Urothelium cell line (cell line): ENCODE data around the gene OSCP1.

Experiments
- DNase-seq: peaks from one replicate; pipeline ENCODE4 v3.0.0; 2011; ENCODE audit warnings: low spot score, mixed read lengths
- FAIRE-seq: peaks from 2 replicates; lab custom pipeline; 2011; peaks lifted over from hg19 to GRCh38; lab: Jason Lieb, UNC

OSCP1 gene

DNA sequence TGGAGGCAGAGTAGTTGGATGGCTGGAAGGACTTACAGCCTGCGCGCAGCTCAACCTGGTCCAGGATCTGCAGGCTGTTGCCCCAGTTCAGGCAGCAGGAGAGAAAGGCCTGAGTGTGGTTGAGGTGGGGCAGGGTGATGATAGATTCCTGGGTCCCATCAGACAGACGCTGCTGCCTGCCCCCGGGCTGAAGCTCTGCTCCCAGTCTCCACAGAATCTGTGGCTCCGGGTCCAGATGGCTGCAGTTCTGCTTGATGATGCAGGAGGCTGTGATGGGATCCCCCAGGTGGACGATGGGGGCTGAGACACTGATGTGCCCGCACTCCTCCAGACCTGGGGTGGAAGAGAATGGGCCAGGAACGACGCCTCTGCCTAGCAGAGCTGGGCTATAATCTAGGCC, 25.1 kb upstream of the OSCP1 start:
- no peak for DNase-seq
- FAIRE-seq = no peak

DNA sequence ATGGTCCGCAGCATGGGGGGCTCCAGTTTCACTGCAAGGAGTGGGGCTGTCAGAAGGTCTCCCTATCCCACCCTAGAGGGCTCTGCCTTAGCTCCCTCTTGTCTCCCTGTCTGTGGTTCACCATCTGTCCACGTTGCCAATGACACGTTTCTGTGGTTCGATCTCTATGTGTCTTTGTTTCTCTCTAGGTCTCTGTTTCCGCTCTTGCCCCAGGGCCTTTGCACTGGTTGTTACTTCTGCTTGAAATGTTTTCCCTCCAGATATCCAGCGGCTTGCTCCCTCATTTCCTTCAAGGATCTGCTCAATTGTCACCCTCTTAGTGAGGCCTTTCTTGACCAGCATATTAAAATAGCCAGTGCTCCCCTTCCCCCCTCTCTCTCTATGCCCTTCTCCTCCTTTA, 22.4 kb upstream of the OSCP1 start:
- FAIRE-seq (no peak), DNase-seq (no peak)

DNA sequence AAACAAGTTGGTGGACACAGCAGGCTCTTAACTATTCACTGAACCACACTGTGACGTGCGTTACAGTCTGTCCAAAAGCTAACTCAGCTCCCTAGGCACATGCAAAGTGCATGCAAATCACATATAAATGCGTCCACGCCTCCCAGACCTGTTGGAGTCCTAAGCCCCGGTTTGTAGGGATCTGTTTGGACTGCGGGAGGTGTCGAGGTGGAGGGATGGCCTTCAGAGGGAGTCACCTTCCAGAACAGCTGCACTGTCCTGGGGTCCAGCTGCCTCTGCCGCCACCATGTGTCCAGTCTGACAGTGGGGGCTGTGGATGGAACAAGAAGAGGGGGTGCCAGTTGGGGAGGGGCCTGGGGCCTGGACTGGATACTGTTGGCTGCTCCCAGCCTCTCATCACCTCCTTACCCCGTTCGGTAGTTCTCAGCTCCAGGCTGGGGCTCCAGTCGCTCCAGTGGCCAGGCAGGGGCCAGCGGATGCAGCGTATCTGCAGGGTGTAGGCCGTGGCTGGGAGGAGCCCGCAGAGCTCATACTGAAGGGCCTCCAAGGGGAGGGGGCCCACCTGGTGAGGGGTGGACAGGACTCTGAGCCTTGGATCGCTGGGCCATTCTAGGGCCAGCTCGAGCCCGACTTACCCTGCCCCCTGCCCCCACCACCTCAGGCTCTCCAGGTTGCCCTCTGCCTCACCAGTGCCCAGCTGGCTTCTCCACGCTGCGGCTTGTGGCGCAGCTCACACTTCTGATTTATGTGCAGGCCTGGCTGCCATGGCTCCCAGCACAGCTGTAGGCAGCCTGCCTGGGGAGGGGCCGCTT, 21.8 kb upstream of the OSCP1 start:
- DNase-seq (no peak), FAIRE-seq (no peak)

DNA sequence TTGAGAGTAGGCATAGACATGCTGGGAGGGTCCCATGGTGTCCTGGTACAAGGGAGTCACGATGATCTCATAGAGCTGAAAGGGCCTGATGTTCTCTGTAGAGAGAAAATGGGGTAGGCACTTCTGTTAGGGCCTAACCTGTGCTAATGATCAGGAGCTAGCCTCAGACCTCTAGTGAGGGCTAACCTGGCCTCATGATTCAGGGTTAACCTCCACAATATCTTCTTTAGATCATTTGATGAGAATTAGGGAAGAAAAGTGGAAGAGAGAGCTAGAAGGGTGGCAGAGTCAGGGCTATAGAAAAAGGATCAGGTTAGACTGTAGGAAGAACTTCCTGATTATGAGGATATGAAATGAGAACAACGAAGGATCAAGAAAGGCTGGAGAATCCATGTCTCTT, 18.9 kb upstream of the OSCP1 start:
- DNase-seq = no peak
- no peak for FAIRE-seq

DNA sequence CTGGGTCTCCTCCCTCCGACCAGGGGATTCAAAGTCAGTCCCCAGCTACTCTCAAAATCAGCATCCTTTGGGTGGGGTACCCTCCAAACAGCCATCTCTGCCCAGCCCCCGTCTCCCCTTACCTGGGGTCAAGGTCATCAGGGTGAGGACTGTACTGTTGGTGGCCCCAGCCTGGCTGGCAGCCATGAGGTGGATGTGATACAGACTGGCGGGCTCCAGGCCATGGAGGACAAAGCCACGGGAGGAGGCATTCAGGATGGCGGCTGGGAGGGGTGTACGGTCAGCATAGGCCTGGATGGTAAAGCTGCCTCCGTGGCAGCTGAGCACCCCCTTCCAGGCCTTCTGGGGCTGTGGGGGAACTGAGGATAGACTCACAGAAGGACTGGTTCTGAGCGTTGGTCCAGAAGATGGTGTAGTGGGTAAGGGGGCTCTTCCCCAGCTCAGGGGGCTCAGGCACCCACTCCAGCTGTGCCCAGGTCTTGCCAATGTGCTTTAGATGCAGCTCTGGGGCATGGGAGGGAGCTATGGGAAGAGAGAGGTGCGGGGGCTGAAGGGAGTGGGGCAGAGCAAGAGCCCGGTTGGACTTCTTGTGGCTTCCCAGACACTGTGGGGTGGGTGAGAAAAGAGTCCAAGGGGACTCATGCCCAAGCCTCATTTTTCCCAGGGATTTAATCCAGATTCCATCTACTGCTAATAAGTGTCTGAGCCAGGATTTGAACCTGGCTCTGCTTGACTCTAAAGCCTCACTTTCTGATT, 17.6 kb upstream of the OSCP1 start:
- DNase-seq = no peak
- FAIRE-seq = no peak

DNA sequence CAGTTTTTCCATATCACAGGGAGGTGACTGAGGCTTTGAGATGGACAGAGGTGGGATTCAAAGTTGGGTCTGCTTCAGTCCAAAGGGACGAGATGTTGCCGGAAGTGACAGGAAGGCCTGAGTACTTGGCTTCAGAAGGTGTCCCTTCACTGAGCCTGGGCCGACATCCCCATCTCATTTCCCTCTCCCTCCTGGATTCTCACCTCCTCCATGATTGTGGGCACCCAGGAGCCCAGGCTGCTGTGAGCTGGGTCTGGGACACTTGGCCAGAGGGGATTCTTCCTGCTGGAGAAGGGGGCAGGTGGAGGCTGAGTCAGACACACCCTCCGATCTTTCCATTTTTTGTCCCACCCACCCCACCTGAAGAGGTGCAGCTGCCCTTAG, 16.8 kb upstream of the OSCP1 start:
- FAIRE-seq = no peak
- DNase-seq = no peak

DNA sequence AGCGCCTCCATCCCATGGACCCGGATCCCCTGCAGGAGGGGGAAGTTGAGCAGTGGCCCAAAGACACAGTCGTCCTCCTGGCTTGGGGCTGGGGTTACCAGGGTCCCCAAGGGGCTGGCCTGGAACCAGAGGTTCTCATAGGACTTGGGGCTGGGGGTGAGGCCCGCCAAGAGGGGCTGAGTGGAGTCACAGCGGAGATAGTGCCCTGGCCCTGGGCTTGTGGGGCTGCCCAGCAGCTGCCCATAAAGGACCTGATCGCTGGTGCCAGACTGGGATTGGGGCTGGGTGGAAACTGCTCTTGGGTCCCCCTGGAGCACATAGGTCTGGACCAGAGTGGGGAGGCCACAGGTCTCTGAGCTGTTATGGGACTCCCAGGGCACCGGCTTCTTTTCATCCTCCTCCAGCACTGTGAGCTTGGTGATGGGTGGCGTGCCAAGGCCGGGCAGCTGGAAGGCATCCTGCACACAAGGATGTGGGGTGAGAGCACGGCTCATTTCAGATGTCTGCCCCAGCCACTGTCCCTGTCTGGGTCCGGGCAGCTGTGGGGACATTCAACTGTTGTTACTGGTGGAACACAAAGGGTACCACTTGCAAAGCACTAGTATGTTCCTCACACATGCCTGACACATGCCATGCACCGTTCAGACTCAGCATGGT, 16.2 kb upstream of the OSCP1 start:
- DNase-seq = no peak
- FAIRE-seq = no peak

DNA sequence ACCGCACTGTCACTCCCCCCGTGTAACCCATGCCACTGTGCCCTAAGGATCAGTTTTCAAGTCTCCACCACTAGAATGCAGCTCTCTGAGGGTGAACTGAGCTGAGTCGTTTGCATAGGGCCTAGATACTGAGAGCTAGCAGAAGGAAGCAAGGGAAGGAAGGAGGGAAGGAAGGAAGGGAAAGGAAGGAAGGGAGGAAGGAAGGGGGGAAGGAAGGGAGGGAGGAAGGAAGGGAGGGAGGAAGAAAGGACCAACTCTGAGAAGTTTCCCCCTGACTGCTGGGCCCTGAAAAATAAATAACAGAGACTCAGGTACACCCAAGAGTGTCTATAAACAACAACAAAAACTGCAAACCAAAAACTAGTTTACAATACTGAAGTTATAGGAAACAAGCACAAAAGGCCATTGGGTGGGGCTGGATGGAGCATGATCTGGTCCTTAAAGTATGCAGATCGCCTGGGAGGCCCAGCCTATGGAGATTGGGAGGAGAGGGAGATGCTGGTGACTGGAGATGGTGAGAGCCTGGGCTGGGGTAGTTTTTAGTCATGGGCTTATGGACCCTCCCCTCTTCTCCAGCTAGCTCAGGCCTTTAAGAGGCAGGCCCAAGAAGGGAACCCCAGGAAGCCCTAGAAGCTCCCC, 15.6 kb upstream of the OSCP1 start:
- DNase-seq (no peak), FAIRE-seq (no peak)

DNA sequence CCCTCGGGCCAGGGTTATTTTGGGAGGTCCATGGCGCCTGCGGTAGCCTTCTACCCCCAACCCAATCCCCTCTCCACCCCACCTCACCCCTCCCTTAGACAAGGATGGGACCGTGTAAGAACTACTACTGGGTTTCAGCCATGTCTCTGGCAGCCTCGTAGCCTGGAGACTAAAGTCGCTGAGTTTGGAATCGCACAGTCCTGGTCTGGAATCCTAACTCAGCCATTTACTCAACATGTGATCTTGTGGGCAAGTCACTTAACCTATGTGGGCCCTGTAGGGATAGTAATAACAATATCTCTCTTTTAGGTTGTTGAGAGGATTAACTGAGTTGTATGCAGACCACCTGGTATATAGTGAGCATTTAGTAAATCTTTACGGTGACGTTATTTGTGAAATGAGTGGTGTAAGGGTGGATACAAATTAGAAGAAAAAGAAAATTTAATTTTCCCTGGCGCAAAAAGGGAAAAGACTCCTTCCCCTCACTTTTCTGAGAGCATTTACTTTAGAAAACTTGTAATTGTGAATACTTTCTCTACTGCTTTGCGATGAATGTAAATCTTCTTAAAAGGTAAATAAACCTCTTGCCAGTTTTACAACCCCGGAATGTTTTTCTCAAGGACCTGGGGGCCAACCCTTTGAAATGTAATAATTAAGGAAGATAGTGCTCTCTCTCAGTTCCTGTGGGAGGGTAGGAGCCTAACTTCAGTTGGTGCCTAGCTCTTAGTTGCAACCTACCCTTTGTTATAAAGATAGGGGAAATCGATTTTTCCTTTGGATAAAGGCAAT, 14.5 kb upstream of the OSCP1 start:
- FAIRE-seq (no peak), DNase-seq (no peak)

DNA sequence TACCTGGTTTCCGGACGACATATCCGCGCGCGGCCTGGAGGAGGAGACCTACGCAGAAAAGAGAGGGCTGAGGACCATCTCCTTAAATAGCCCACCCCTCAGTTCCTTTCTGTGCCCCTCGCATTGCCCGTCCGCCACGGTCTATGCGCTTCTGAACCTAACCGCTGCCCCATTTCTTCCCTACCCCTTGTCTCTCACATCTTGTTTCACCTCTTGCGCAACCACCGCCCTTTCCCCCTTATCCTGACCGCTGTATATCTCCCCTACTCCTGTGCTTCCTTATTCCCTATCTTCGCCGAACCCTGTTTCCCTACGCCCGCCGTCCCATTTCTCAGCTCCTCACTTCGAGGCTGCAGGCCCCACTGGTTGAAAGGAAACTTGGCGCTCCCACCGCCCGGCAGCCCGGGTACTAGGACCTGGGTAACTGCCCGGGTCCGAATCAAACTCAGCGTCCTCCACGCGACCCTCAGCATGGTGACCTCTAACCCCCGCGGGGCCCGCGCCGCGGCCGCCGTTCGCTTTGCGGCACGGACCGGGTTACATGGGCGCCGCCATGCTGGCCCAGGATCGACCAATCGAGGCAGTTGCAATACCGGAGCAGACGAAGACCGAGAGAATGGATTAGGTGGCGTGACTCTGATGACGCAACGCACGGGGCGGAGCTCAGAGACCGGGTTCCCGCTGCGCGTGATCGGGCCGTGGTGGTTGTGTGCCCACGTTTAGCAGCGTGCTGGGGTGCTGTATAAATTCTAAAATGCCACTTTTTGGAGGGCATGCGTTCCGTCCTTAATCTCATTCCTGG, 13.8 kb upstream of the OSCP1 start, which contains the start of gene MRPS15:
TSS of gene MRPS15 (minus strand) at position 582 of the 802 bp plus-strand sequence. CDS start at position 473, 109 bp downstream.
- DNase-seq (peak; percentile 96), FAIRE-seq (peak; percentile 82)

DNA sequence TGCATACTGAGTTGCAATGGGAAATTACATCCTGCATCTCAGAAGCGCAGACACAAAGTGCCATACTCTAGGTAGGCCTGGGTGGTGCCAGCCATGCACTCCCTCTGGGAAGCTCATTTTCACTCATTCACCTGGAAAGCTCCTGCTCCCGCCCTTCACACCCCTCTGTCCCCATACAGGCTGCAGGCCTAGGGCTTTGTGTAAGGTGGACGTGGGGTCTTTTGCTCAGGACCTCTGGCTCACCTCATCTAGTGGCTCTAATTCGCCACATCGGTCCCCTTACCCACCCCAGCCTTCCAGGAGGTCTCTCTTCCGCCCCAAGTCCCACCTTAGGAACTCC, 13.2 kb upstream of the OSCP1 start:
- FAIRE-seq (no peak), DNase-seq (no peak)

DNA sequence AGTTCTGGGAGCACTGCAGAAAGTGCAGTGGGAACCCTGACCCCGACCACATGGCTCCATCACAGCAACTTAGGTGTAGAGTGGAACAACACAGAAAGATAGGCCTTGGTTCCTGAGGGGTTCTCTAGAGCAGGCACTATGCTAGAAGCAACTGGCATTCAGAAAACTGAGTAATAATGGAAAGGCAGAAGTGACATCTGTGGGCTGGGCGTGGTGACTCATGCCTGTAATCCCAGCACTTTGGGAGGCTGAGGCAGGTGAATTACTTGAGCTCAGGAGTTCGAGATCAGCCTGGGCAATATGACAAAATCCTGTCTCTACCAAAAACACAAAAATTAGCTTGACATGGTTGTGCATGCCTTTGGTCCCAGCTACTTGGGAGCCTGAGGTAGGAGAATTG, 8.7 kb upstream of the OSCP1 start:
- no peak for FAIRE-seq
- no peak for DNase-seq

DNA sequence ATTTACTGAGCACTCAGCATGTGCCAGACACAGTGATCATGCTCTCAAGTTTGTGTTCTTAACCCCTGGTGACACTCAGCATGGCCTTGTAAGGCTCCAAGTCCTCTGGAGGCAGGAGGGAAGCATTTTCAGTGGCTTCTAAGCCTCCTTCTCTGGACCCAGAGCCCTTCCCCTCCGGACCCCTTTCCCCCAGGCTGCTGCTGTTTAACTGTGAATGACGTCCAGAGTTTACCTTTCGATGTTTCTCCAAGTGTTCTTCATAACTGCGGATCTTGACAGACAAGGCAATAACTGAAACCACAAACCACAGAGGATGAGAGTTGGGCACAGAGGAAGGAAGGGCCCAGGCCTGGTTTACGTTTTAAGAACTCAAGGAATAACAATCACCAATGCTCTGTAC, 7.4 kb upstream of the OSCP1 start:
- no peak for FAIRE-seq
- DNase-seq = no peak

DNA sequence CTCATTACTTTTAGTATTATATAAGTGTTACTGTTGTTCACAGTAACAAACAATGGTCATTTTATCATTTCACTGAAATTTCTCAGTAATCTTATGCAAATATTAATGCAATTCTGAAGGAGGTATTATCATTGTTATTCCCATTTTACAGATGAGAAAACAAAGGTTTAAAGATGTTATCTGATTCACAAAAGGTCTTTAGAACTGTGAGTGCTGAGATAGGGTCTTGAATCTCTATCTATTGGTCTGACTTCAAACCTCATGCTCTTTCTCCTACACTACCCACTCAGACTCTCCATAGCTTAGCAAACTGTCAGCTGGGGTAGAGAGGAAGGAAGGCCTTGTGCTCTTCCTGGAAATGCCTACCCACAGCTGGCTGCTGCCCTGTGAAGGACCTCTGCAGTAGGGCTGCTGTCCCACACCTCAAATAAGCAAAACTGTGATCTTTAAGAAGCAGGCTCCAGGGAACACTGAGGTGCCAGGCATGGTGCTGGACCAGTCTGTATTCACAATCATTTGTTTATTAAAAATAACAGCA, 6.2 kb upstream of the OSCP1 start:
- DNase-seq (no peak), FAIRE-seq (no peak)

DNA sequence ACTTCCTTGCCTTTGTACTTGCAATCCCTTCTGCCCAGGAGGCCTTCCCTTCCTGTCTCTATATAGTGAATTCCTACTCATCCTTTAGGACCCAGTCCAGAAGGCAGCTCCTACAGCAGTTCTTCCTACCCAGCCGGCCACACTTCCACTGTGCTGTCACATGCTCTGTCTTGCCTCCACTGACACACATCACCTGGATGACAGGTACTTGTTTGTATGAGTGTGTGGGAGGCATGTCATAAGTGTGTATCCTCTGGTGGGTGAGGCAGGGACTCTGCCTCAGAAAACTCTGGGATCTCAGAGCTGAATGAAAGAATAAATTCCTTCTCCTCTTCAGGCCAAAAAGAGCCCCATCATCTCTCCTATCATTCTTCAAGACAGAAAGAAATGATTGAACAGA, 5.1 kb upstream of the OSCP1 start:
- DNase-seq (no peak), FAIRE-seq (no peak)

DNA sequence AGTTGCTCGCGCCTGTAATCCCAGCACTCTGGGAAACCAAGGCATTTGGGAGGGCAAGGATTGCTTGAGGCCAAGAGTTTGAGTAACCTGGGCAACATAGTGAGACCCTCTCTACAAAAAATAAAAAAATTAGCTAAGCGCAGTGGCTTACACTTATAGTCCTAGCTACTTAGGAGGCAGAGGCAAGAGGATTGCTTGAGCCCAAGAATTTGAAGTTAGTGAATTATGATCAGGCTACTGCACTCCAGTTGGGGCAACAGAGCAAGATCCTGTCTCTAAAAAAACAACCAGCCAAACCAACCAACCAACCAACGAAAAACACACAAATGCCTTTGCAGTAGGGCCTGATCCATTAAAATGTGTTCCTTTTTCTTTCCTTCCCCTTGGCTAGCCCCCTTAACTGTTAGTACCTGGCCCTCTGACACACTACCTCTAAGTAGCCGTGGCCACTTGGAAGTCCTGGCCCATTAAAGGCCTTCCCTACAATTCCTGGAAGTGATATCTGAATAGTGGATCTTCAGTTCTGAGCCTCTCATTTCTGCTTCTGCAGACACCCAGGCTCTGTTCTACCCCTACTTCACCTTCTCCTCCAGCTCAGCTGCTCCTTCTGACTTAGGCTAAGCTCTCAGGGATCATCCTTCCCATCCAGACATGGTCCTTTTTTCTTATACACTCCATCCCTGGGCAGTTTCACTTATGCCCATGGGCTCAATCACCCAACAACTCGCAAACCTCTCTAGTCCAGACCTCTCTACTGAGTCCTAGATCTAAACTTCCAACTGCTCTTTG, 3.5 kb upstream of the OSCP1 start:
- DNase-seq (no peak), FAIRE-seq (no peak)

DNA sequence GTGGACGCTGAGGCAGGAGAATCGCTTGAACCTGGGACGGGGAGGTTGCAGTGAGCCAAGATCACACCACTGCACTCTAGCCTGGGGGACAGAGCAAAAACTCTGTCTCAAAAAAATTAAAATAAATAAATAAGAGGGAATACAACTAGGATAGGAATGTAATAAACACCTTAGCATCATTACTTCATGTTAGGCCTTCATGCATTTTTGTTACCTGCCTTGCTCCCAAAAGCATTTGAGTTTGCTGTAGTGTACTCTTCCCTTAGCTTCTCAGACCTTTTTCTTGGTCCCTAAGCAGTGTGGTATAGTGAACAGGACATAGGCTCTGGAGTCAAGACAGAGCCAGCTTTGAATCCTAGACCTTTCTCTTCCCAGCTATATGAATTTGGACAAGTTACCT, 2.8 kb upstream of the OSCP1 start:
- no peak for DNase-seq
- FAIRE-seq = no peak

DNA sequence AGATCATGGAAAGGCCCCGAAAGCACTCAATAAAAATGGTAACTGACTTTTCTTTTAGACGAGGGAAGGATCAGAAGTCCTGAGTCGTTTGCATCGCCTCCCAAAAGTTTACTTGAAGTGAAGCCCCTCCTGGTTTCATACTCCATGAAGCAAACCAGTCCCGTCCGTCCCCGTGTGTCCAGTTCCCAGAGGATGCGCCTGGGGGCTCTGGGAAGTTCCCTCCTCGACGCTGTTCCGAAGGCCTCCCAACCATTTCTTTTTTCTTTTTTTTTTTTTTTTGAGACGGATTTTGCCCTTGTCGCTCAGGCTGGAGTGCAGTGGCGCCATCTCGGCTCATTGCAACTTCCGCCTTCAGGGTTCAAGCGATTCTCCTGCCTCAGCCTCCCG, 661 bp upstream of the OSCP1 start:
- FAIRE-seq = no peak
- no peak for DNase-seq

DNA sequence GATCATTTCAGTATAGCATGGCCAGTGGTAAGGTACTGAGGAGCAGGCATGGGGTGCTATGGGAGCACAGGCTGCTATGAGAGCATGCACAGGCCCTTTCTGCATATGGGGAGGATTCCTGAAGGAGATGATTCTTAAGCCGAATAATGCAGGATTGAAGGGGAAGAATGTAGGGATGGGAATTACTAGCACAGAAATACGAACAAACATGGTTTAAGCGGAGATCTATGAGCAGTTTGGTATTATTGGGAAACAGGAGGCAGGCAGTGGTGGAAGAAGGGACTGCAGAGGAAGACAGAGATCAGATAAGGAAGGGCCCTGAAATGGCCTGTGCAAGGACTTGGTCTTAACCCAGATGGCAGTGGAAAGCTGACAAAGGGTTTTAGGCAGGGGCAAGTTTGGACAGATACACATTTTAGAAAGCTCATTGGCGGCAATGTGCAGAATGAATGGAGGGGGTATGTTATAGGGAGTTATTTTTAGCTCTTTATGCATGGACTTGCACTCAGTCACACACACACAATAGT, 1.7 kb downstream of the OSCP1 start:
- no peak for DNase-seq
- no peak for FAIRE-seq
